TTC549 (cell line): Measurements from ENCODE around the gene SLC26A2.
"Not testable (repeated sequence)": the region's sequence is repeated elsewhere in the genome, so short reads cannot be mapped to it uniquely, and the experiment has no call there.

Experiments
- FAIRE-seq: peaks from 2 replicates; lab custom pipeline; 2012; peaks lifted over from hg19 to GRCh38; lab: Jason Lieb, UNC

SLC26A2 gene

GRCh38 chr5:150006318-150006717, 45.8 kb downstream of the SLC26A2 start:
- FAIRE-seq, result no peak

DNA sequence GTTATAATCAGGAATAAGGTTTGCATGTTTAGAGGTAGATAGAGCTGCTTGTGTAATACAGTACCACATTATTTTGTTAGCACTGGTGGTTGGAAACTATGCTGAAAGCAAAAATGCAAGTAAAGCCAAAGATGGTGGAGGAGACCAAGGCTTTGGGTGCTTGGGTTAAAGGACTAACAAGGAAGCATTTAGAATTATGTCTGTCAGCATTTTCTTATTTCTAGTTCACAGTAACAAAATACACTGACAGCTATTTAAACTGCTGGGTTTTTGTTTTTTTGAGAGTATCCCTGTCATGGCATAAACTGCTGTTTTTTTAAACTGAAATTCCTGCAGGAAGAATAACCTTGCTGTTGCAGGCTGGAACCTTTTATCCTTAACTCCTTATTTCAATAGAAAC, 46.5 kb downstream of the SLC26A2 start:
- no peak for FAIRE-seq

DNA sequence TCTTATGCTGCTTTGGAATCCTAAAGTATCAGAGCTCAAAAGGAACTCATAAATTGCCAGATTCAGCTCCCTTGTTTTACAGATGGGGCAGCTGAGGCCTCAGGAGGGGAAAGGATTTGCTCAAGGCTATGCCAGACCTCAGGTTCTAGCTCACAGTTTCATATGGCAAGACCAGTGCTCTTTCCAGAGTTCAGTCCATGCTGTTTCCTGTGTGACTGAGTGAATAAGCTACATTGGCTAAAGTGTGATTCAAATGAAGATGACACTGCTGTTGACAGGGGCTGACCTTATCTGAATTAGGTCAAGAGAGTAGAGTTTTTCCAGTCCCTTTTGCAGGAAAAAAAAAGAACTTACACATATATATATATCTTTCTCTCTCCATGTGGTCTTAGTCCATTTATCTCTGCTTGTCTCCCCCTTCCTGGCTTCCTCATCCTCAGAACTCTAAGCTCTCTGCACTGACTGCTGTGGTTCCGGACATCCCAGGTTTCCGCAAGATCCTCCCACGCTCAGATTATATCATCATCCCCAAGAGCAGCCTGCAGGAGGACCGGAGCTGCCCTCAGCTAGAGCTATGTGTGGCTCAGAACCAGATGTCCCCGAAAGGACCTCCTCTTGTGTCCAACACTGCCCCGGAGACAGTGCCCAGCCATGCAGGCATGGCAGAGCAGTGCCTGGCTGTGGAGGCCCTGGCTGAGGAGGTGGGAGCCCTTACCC, 49.3 kb downstream of the SLC26A2 start:
- FAIRE-seq, result no peak

GRCh38 chr5:150013931-150014330, 53.4 kb downstream of the SLC26A2 start:
- FAIRE-seq, result no peak

- FAIRE-seq, result no peak
Observed at GRCh38 chr5:150014456-150014855, 53.9 kb downstream of the SLC26A2 start.

GRCh38 chr5:150015415-150015814, 54.9 kb downstream of the SLC26A2 start:
- FAIRE-seq, result no peak

GRCh38 chr5:150016537-150016936, 56.0 kb downstream of the SLC26A2 start:
- no peak for FAIRE-seq

DNA sequence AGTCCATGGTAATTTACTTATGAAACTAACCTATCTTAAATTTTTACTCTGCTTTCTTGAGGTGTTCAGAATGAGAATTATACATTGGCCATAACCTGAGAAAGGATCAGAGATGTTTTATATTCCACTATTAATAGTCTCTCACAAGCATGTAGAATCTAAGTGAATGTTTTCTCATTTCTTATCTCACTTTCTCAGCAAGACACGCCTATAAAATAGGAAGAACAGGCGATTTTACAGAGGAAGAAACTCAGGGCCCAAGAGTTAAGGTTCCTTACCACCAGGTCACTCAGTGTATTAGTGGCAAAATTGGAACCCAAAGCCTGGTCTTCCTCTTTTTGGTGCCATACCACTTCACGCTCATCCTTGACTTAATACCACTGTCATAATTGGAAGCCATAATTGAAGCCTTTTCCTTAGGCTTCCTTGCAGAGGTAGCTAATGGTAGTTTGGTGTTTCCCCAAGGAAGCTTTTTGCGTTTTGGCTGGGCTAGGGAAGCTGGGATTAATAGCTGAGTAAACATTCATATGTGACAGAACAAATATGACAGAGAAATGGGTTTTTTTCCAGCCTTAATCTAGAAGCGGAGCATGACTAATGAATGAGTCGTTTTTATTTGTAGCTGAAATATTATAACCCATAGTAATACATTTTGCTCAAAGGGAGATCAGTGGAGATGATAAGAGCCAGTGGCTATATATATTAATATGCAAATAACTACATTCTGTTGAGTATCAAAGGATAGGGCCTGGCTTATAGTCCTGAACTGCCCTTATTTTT, 56.9 kb downstream of the SLC26A2 start:
- FAIRE-seq, result no peak

GRCh38 chr5:150020249-150020648, 59.7 kb downstream of the SLC26A2 start:
- FAIRE-seq, result no peak

- no peak for FAIRE-seq
Observed at GRCh38 chr5:150021491-150022157, 61.1 kb downstream of the SLC26A2 start.

DNA sequence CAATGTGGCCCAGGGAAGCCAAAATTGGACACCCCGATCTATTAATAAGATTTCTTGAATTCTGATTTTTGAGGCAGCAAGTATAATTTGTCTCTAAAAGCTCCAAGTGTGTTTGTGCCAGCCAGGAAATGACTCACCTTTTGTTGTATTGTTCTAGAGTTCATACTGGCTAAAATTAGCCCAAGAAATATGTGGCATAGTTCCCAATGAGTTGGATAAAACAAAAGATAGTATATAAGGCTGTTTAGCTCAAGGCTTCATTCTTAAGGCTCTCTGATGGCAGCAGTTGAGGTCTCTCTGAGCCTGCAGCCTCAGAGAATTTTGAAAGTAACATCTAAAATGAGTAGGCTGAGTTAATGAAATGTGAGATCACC, 61.6 kb downstream of the SLC26A2 start:
- FAIRE-seq, result no peak

DNA sequence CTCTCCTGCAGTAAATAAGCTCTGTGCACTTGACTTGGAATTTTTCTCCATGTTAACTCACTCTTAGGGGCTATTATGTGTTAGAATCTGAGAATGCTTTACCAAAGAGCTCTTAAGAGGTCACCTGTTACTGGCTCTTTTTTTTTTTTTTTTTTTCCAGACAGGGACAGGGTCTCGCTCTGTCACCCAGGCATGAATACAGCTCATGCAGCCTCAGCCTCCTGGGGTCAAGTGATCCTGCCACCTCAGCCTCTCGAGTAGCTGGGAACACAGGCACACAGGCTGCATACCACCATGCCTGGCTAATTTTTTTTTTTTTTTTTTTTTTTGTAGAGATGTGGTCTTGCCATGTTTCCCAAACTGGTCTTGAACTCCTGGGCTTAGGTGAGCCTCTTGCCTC, 62.1 kb downstream of the SLC26A2 start:
- FAIRE-seq, result no peak

- FAIRE-seq, result no peak
Observed at GRCh38 chr5:150023136-150023535, 62.6 kb downstream of the SLC26A2 start.

GRCh38 chr5:150024346-150024984, 63.9 kb downstream of the SLC26A2 start:
- FAIRE-seq, result no peak

GRCh38 chr5:150026682-150027172, 66.2 kb downstream of the SLC26A2 start:
- FAIRE-seq, result no peak

DNA sequence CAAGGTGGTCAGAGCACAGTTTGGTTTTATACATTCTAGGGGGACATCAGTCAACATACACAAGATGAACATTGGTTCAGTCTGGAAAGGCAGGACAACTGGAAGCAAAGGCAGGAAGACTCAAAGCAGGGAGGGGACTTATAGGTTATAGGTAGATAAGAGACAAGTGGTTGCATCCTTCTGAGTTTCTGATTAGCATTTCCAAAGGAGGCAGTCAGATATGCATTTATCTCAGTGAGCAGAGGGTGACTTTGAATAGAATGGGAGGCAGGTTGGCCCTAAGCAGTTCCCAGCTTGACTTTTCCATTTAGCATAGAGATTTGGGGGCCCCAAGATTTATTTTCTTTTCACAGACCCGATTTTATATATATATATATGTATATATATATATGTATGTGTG, 67.5 kb downstream of the SLC26A2 start:
- FAIRE-seq, result not testable (repeated sequence)

GRCh38 chr5:150033334-150033733, 72.8 kb downstream of the SLC26A2 start:
- no peak for FAIRE-seq

DNA sequence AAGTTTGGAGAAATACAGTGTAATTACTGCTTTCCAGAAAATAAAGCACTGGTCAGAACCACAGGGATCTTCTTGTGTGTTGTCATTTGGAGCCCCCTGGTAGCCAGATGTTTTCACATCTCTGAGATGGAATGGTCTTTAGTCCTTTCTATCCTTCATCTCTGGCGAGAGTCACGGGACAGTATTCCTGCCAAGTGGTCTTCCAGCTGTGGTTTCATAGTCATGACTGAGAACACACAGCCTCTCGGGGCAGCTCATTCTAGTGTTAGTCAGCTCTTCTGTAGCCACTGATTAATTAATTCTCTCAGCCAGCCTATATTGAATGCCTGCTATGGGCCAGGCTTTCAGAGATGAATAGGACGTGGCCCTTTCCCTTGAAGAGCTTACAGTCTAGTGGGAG, 74.1 kb downstream of the SLC26A2 start:
- no peak for FAIRE-seq

DNA sequence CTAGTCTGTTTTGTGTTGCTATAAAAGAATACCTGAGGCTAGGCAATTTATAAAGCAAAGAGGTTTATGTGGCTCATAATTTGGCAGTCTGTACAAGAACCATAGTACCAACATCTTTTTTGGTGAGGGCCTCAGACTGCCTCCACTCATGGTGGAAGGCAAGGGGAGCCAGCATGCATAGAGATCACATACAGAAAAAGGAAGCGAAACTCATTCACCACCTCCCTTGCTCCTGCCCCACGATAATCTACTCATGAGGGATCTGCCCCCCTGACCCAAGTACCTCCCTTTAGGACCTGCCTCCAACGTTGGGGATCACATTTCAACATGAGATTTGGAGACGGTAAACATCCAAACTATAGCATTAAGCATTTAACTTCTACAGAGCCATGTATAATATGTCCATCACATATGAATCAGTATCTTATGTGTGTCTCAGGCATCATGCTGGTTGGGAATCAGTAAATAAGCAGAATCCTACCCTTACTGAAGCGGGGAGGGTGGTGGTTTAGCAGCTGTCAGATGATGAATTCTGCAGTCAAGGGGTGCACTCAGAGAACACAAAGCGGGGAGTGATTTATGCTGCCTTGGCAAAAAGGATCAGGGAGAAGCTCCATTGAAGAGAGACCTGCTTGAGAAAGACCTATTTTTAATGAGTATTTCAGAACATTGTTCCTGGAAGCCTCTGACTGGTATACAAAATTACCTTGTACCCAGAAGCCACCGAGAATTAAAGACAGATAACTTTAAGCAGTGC, 74.8 kb downstream of the SLC26A2 start:
- no peak for FAIRE-seq

GRCh38 chr5:150036513-150036912, 76.0 kb downstream of the SLC26A2 start:
- FAIRE-seq, result no peak
